Left lung (tissue), 10 donors: ENCODE data around the gene SMURF1. TPM values are rescaled to one million over a fixed set of nuclear protein-coding genes. Genes with fewer than 3 reads are reported as not detected.
A peak's percentile ranks its signal among the peaks of the same experiment; 100 is the strongest.

ENCODE experiments used
- ATAC-seq: fragments of 200-7000 bp; cut with Tn5 transposase; one replicate; pipeline ENCODE4 v1.9.1; 2020; ENCODE audit warnings: moderate library complexity
- DNase-seq, 4 donors: peaks; one replicate each; pipeline ENCODE4 v3.0.0-alpha.2; 2013 to 2020
- H3K27ac ChIP-seq, 2 donors: fragments of 200-600 bp; sonication (generic) in 1 of 2; one replicate each; pipeline versions ENCODE4 v1.5.0 to v1.8.0; 2020 to 2021
- H3K27me3 ChIP-seq, 2 donors: fragments of 200-600 bp; sonication (generic) in 1 of 2; one replicate each; pipeline versions ENCODE4 v1.5.0 to v1.8.0; 2020 to 2021
- H3K36me3 ChIP-seq, 2 donors: fragments of 200-600 bp; sonication (generic) in 1 of 2; one replicate each; pipeline versions ENCODE4 v1.5.0 to v1.8.0; 2020 to 2021
- H3K4me1 ChIP-seq, 2 donors: fragments of 200-600 bp; one replicate each; pipeline ENCODE4 v1.8.0; 2021
- H3K4me3 ChIP-seq, 2 donors: fragments of 200-600 bp; sonication (generic) in 1 of 2; one replicate each; pipeline versions ENCODE4 v1.5.0 to v1.8.0; 2020 to 2021; ENCODE audit warnings: mild to moderate bottlenecking in 1 of 2
- H3K9me3 ChIP-seq, 2 donors: fragments of 200-600 bp; sonication (generic) in 1 of 2; one replicate each; pipeline versions ENCODE4 v1.5.0 to v1.8.0; 2020 to 2021
- intact Hi-C, 2 donors: fragments of 100-400 bp; cut with DNase I; formaldehyde crosslinking; loops; one replicate each; pipeline versions ENCODE4 v1.11.2 to v1.14.2; 2022
- polyA plus RNA-seq, 6 donors: library from polyadenylated mRNA; unstranded; fragments of 120-200 nt; gene quantifications; one replicate each; pipeline ENCODE4 v1.2.1, GENCODE V29; 2013; ENCODE audit not compliant: insufficient read length in 6 of 6
- total RNA-seq, 2 donors: library from RNA; stranded (reverse); fragmentation: NEBNext Ultra II Directional; extraction: Animal tissue kit (Norgen Biotek cat#: 25700); gene quantifications; one replicate each; pipeline ENCODE4 v1.2.1, GENCODE V29; 2021
- TF ChIP-seq, protein P1 (sequence below), 2 donors: fragments of 200-600 bp; sonication (generic) in 1 of 2; IDR thresholded peaks; one replicate each; pipeline versions ENCODE4 v1.5.0 to v1.8.0; 2021; ENCODE audit warnings: antibody characterized with exemption in 2 of 2
- donor health status: DM: no; HTN: yes; CAD: no.
- donor health status: DM: no; HTN: no; CAD: no.

Gene SMURF1
- total and polyA plus RNA-seq, 8 donors = 15.6 to 43.4 (median 18.3) TPM

GRCh38 chr7:99024066-99024465 lies 119.8 kb downstream of the SMURF1 start:
- Histone ChIP-seq H3K4me3 (no peak overlapping the region), H3K27ac (no peak overlapping the region), H3K9me3 (no peaks in the 10 kb centered on the region), H3K27me3 (no peaks in the 10 kb centered on the region), H3K36me3 (peaks cover 0 to 37% of the 10 kb centered on the region in 2 donors), H3K4me1 (peaks cover 0 to 3% of the 10 kb centered on the region in 2 donors)
- no peak for ATAC-seq
- TF ChIP-seq, protein P1, sequence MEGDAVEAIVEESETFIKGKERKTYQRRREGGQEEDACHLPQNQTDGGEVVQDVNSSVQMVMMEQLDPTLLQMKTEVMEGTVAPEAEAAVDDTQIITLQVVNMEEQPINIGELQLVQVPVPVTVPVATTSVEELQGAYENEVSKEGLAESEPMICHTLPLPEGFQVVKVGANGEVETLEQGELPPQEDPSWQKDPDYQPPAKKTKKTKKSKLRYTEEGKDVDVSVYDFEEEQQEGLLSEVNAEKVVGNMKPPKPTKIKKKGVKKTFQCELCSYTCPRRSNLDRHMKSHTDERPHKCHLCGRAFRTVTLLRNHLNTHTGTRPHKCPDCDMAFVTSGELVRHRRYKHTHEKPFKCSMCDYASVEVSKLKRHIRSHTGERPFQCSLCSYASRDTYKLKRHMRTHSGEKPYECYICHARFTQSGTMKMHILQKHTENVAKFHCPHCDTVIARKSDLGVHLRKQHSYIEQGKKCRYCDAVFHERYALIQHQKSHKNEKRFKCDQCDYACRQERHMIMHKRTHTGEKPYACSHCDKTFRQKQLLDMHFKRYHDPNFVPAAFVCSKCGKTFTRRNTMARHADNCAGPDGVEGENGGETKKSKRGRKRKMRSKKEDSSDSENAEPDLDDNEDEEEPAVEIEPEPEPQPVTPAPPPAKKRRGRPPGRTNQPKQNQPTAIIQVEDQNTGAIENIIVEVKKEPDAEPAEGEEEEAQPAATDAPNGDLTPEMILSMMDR (IDR thresholded peaks at IDR 0.05) = no peak
- no peak for DNase-seq
- intact Hi-C loops = no loop called here

GRCh38 chr7:99021941-99022560 lies 121.9 kb downstream of the SMURF1 start:
- intact Hi-C loops = no loop called here
- peaks cover 0 to 21% of the 10 kb centered on the region in 2 donors for H3K36me3 ChIP-seq
- no peak overlapping the region for H3K27ac ChIP-seq
- H3K9me3 ChIP-seq = no peaks in the 10 kb centered on the region
- DNase-seq = no peak
- H3K27me3 ChIP-seq = no peaks in the 10 kb centered on the region
- ATAC-seq = peak; percentile 46
- peaks cover 0 to 3% of the 10 kb centered on the region in 2 donors for H3K4me1 ChIP-seq
- TF ChIP-seq, protein P1 (IDR thresholded peaks at IDR 0.05) = no peak
- no peak overlapping the region for H3K4me3 ChIP-seq

DNA sequence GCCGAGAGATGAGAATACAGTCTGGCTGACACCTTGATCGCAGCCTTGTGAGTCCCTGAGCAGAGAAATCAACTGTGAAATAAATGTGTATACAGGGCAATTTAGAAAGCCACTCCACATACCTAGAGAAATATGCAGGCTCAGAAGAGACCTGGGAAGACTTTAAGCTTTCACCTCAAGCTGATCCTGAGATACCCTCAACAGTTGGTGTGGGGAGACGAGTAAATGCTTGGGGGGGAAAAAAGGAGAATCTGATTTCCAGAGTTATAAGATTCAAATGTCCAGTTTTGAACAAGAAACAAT lies 123.5 kb downstream of the SMURF1 start:
- ATAC-seq = peak; percentile 49

DNA sequence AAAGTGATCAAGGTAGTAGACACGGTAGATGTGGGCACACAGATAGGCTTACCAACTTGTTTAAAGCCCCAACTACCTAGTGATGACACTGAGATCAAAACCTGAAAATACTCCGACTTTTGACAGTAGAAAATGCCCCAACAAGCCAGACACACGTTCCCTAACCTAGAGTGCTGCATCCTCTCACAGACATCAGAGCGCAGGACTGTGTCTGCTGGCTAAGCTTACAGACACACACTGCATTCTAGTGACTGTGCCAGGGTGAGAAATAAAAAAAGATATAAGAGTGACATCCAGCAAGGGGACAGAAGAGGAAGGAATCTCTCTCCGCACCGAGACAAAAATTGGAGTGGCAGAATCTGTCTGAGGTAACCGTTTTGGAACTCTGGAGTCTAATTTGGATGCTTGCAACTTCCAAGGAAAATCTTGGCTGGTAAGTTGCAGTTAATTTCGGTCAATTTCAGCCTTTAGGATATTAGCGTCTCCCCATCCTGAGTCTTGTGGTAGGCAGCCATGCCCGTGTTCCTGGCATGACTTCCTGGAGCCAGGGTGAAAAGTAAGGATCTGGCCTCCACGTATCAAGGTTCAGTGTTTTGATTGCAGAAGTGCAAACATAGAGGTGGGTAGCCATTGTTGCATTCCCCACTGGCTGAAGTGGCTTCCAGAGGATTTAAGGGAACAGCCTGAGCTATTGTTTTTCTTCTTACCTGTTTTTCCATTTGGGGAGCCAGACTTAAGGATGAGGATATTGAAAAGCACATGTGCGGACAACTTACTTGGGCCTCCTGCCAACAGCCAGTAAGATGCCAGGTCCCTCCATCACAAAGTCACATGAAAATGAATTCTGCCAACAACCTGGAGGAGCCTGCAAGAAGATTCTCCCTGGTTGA lies 124.1 kb downstream of the SMURF1 start:
- ATAC-seq (peak; percentile 55), DNase-seq (no peak)
- TF ChIP-seq, protein P1 (IDR thresholded peaks at IDR 0.05) = no peak
- Histone ChIP-seq H3K27ac (no peak overlapping the region), H3K36me3 (peaks cover 0 to 33% of the 10 kb centered on the region in 2 donors), H3K27me3 (no peaks in the 10 kb centered on the region), H3K9me3 (no peaks in the 10 kb centered on the region), H3K4me3 (no peak overlapping the region), H3K4me1 (peaks cover 0 to 3% of the 10 kb centered on the region in 2 donors)
- intact Hi-C loops = no loop called here

More for the DNA sequence above, 123.5 kb downstream of the SMURF1 start:
- H3K4me3 ChIP-seq = no peak overlapping the region
- DNase-seq = no peak
- peaks cover 0 to 3% of the 10 kb centered on the region in 2 donors for H3K4me1 ChIP-seq
- H3K9me3 ChIP-seq = no peaks in the 10 kb centered on the region
- H3K36me3 ChIP-seq = peaks cover 0 to 27% of the 10 kb centered on the region in 2 donors
- intact Hi-C loops = no loop called here
- H3K27me3 ChIP-seq = no peaks in the 10 kb centered on the region
- H3K27ac ChIP-seq = no peak overlapping the region
- TF ChIP-seq, protein P1 (IDR thresholded peaks at IDR 0.05) = no peak

GRCh38 chr7:99016196-99016595 lies 127.7 kb downstream of the SMURF1 start:
- no peaks in the 10 kb centered on the region for H3K9me3 ChIP-seq
- no peak overlapping the region for H3K4me3 ChIP-seq
- TF ChIP-seq, protein P1 (IDR thresholded peaks at IDR 0.05) = no peak
- intact Hi-C loops = no loop called here
- H3K36me3 ChIP-seq = peaks cover 0 to 69% of the 10 kb centered on the region in 2 donors
- H3K4me1 ChIP-seq = no peaks in the 10 kb centered on the region
- H3K27me3 ChIP-seq = no peaks in the 10 kb centered on the region
- no peak for DNase-seq
- no peak for ATAC-seq
- H3K27ac ChIP-seq = no peak overlapping the region
